OCI-LY3 (cell line): ENCODE measurements around the gene ACOX3.

ENCODE experiments used
- H2AFZ ChIP-seq: fragments of 200-600, 300-600 bp; shearing (Covaris generic); 2 replicates; pipeline ENCODE4 v1.6.0; 2014; ENCODE audit warnings: antibody characterized with exemption, low read depth, low read length
- H3K27ac ChIP-seq: fragments of 200-600, 300-600 bp; sonication (generic); 2 replicates; pipeline ENCODE4 v1.5.1; 2014; ENCODE audit warnings: mild to moderate bottlenecking, low read length, moderate library complexity, mixed read lengths
- H3K27me3 ChIP-seq: fragments of 200-600, 300-600 bp; sonication (generic); 2 replicates; pipeline ENCODE4 v1.6.1; 2014; ENCODE audit warnings: low read depth, low read length, mixed read lengths
- H3K36me3 ChIP-seq: fragments of 200-600, 300-600 bp; sonication (generic); replicated peaks from 2 replicates; pipeline ENCODE3; 2014; ENCODE audit warnings: low read depth, low read length, mixed read lengths
- H3K4me1 ChIP-seq: fragments of 300-600, 200-600 bp; sonication (generic); 2 replicates; pipeline ENCODE4 v1.6.1; 2014; ENCODE audit warnings: low read length, mixed read lengths
- H3K4me2 ChIP-seq: fragments of 200-600, 300-600 bp; sonication (generic); 2 replicates; pipeline ENCODE4 v1.6.1; 2014; ENCODE audit warnings: low read length, mixed read lengths
- H3K4me3 ChIP-seq: fragments of 300-600, 200-600 bp; sonication (generic); 2 replicates; pipeline ENCODE4 v1.5.1; 2014; ENCODE audit warnings: antibody characterized with exemption, mild to moderate bottlenecking, low read length, moderate library complexity
- H3K79me2 ChIP-seq: fragments of 300-600, 200-600 bp; shearing (Covaris generic); 2 replicates; pipeline ENCODE4 v1.6.1; 2014; ENCODE audit warnings: mild to moderate bottlenecking, low read length, mixed read lengths
- H3K9ac ChIP-seq: fragments of 300-600, 200-600 bp; shearing (Covaris generic); 2 replicates; pipeline ENCODE4 v1.6.0; 2014; ENCODE audit warnings: mild to moderate bottlenecking, low read length, moderate library complexity
- H3K9me3 ChIP-seq: fragments of 200-600, 300-600 bp; shearing (Covaris generic); 2 replicates; pipeline ENCODE4 v1.6.1; 2014; ENCODE audit warnings: low read length, mixed read lengths; ENCODE audit not compliant: insufficient read depth
- H4K20me1 ChIP-seq: fragments of 200-600, 300-600 bp; sonication (generic); 2 replicates; pipeline ENCODE4 v1.6.1; 2016; ENCODE audit warnings: low read length, mixed read lengths; ENCODE audit not compliant: insufficient read depth
- CTCF ChIP-seq: fragments of 200-600, 300-600 bp; sonication (generic); IDR thresholded peaks from 2 replicates; pipeline ENCODE4 v1.5.1; 2014; ENCODE audit warnings: antibody characterized with exemption, low read length, low read depth
- EZH2phosphoT487 ChIP-seq: fragments of 200-600 bp; shearing (Covaris generic); IDR thresholded peaks from 2 replicates; pipeline ENCODE4 v1.6.1; 2018; ENCODE audit warnings: antibody characterized with exemption, mixed run types, low read depth

The ACOX3 gene

GRCh38 chr4:8435656-8436121 lies 4.8 kb downstream of the ACOX3 start:
- TF ChIP-seq EZH2phosphoT487 (no peak), CTCF (no peak)
- Histone ChIP-seq H3K79me2 (peaks cover 64% of the 10 kb centered on the region), H3K4me2 (peak overlapping the region; percentile 90), H3K27me3 (no peaks in the 10 kb centered on the region), H3K27ac (peak overlapping the region; percentile 95), H4K20me1 (no peaks in the 10 kb centered on the region), H3K36me3 (peaks cover 8% of the 10 kb centered on the region), H2AFZ (no peak overlapping the region), H3K4me1 (peaks cover 33% of the 10 kb centered on the region), H3K4me3 (peak overlapping the region; percentile 80), H3K9me3 (no peaks in the 10 kb centered on the region), H3K9ac (peak overlapping the region; percentile 79)

- no peak for TF ChIP-seq CTCF
- TF ChIP-seq EZH2phosphoT487: no peak
- no peak overlapping the region for H2AFZ ChIP-seq
- H3K79me2 ChIP-seq: peaks cover 52% of the 10 kb centered on the region
- H3K4me3 ChIP-seq: peak overlapping the region; percentile 80
- no peaks in the 10 kb centered on the region for H3K27me3 ChIP-seq
- H3K27ac ChIP-seq: peak overlapping the region; percentile 95
- no peaks in the 10 kb centered on the region for H4K20me1 ChIP-seq
- peak overlapping the region; percentile 79 for H3K9ac ChIP-seq
- no peaks in the 10 kb centered on the region for H3K9me3 ChIP-seq
- H3K4me1 ChIP-seq: peaks cover 30% of the 10 kb centered on the region
- peak overlapping the region; percentile 90 for H3K4me2 ChIP-seq
- H3K36me3 ChIP-seq: peaks cover 8% of the 10 kb centered on the region
These were observed 6.1 kb downstream of the ACOX3 start for GRCh38 chr4:8434251-8435073.

- no peaks in the 10 kb centered on the region for H3K27me3 ChIP-seq
- H3K27ac ChIP-seq: no peak overlapping the region
- TF ChIP-seq CTCF: no peak
- TF ChIP-seq EZH2phosphoT487: no peak
- H2AFZ ChIP-seq: no peak overlapping the region
- peaks cover 25% of the 10 kb centered on the region for H3K4me1 ChIP-seq
- no peaks in the 10 kb centered on the region for H4K20me1 ChIP-seq
- H3K9me3 ChIP-seq: no peaks in the 10 kb centered on the region
- no peak overlapping the region for H3K4me2 ChIP-seq
- peaks cover 38% of the 10 kb centered on the region for H3K79me2 ChIP-seq
- peaks cover 8% of the 10 kb centered on the region for H3K36me3 ChIP-seq
- no peak overlapping the region for H3K4me3 ChIP-seq
- H3K9ac ChIP-seq: no peak overlapping the region
These were observed 7.4 kb downstream of the ACOX3 start for GRCh38 chr4:8433136-8433535.

- H3K9me3 ChIP-seq: no peaks in the 10 kb centered on the region
- TF ChIP-seq EZH2phosphoT487: no peak
- no peak for TF ChIP-seq CTCF
These were observed 9.0 kb downstream of the ACOX3 start for GRCh38 chr4:8431553-8431952.

More at GRCh38 chr4:8431553-8431952, 9.0 kb downstream of the ACOX3 start:
- Histone ChIP-seq H3K9ac (no peak overlapping the region), H3K27me3 (no peaks in the 10 kb centered on the region), H3K79me2 (peaks cover 38% of the 10 kb centered on the region), H4K20me1 (no peaks in the 10 kb centered on the region), H2AFZ (no peak overlapping the region), H3K4me2 (no peak overlapping the region), H3K36me3 (peaks cover 5% of the 10 kb centered on the region), H3K4me3 (no peak overlapping the region), H3K4me1 (peaks cover 24% of the 10 kb centered on the region), H3K27ac (no peak overlapping the region)
